K562 (cell line): Measurements from ENCODE around the gene GSK3B. TPM values are rescaled to one million over a fixed set of nuclear protein-coding genes. Genes with fewer than 3 reads are reported as not detected.

Experiments used
- GABPA ChIP-seq: fragments of 200-800 bp; sonication (Bioruptor generic); conservative IDR thresholded peaks from 2 replicates; pipeline ENCODE4 v1.6.1; 2016; ENCODE audit warnings: low read depth, missing genetic modification characterization, missing compliant biosample characterization
- ZNF316 ChIP-seq: fragments of 450-650 bp; IDR thresholded peaks from 2 replicates; pipeline ENCODE4 v1.6.1; 2016
- polyA plus RNA-seq, 8 experiments: library from polyadenylated mRNA; depleted of rRNA in 4 of 8; stranded (reverse) in 5 of 8; unstranded in 3 of 8; fragments of >200 nt; fragmentation: Nextera tagmentation in 2 of 8; fragmentation: Illumina TruSeq in 1 of 8; extraction: Ambion mirVana in 2 of 8; extraction: Trizol in 1 of 8; gene quantifications; 2 replicates each; pipeline versions ENCODE4 v1.2.1 to v1.2.3, GENCODE V29; 2011 to 2014; ENCODE audit warnings: inconsistent platforms in 1 of 8, missing spikeins in 1 of 8
- total RNA-seq, 7 experiments: library from RNA; depleted of rRNA in 6 of 7; stranded (reverse); fragments of >200 nt in 6 of 7; fragmentation: Illumina TruSeq in 2 of 7; extraction: Trizol in 2 of 7; gene quantifications; 2 replicates each; pipeline versions ENCODE4 v1.2.1 to v1.2.3, GENCODE V29; 2011 to 2021; ENCODE audit warnings: low replicate concordance in 1 of 7
- TF ChIP-seq, protein P1 (sequence below), 2 experiments: fragments of 450-650 bp in 1 of 2; sonication (generic) in 1 of 2; formaldehyde crosslinking in 1 of 2; IDR thresholded peaks; 2 replicates each; pipeline versions ENCODE4 v1.7.1 to v1.9.0; 2016 to 2022; ENCODE audit warnings: inconsistent platforms in 1 of 2, mild to moderate bottlenecking in 1 of 2, missing genetic modification reagents in 1 of 2
- TF ChIP-seq, protein P2 (sequence below), 3 experiments: fragments of 200-800 bp in 1 of 3; sonication (Bioruptor generic) in 1 of 3; sonication (generic) in 1 of 3; formaldehyde crosslinking in 1 of 3; IDR thresholded peaks; 2 replicates each; pipeline versions ENCODE4 v1.6.1 to v1.8.0; 2016 to 2022; ENCODE audit warnings: mild to moderate bottlenecking in 2 of 3, missing compliant biosample characterization in 2 of 3, missing genetic modification characterization in 2 of 3, missing genetic modification reagents in 1 of 3

GSK3B gene
- total and polyA plus RNA-seq, 9 of the 15 experiments (the other 6 are each of a cell fraction or from before 2014, with no cell fraction given), result 4.7 to 25.0 (median 18.7) TPM

DNA sequence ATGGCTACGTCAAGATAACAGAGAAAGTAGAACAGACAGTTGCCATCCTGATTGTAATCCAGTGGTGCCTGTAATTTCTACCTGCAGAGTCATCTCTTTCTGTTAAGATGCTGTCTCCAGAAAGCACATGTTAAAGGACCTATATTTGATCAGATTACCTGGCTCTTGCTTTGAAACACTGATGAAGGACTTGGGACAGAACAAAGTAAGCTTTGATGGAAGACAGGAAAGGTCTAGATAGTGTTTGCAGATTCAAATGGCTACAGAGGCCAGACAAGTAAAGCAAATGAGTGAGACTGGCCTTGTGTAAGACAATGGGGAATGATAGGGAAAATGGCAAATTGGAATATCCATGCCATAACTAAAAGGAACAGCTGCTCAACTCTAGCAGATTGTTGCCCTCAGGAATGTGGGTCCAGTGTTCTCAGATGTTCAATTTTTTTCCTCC lies 1.8 kb upstream of the GSK3B start (continued):
- TF ChIP-seq, protein P1, sequence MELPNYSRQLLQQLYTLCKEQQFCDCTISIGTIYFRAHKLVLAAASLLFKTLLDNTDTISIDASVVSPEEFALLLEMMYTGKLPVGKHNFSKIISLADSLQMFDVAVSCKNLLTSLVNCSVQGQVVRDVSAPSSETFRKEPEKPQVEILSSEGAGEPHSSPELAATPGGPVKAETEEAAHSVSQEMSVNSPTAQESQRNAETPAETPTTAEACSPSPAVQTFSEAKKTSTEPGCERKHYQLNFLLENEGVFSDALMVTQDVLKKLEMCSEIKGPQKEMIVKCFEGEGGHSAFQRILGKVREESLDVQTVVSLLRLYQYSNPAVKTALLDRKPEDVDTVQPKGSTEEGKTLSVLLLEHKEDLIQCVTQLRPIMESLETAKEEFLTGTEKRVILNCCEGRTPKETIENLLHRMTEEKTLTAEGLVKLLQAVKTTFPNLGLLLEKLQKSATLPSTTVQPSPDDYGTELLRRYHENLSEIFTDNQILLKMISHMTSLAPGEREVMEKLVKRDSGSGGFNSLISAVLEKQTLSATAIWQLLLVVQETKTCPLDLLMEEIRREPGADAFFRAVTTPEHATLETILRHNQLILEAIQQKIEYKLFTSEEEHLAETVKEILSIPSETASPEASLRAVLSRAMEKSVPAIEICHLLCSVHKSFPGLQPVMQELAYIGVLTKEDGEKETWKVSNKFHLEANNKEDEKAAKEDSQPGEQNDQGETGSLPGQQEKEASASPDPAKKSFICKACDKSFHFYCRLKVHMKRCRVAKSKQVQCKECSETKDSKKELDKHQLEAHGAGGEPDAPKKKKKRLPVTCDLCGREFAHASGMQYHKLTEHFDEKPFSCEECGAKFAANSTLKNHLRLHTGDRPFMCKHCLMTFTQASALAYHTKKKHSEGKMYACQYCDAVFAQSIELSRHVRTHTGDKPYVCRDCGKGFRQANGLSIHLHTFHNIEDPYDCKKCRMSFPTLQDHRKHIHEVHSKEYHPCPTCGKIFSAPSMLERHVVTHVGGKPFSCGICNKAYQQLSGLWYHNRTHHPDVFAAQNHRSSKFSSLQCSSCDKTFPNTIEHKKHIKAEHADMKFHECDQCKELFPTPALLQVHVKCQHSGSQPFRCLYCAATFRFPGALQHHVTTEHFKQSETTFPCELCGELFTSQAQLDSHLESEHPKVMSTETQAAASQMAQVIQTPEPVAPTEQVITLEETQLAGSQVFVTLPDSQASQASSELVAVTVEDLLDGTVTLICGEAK (IDR thresholded peaks at IDR 0.05), result peak; percentile 12
- TF ChIP-seq, protein P1 (CRISPR knock-in tag; IDR thresholded peaks at IDR 0.05), result no peak
- TF ChIP-seq, protein P2, sequence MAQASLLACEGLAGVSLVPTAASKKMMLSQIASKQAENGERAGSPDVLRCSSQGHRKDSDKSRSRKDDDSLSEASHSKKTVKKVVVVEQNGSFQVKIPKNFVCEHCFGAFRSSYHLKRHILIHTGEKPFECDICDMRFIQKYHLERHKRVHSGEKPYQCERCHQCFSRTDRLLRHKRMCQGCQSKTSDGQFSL (CRISPR knock-in tag; IDR thresholded peaks at IDR 0.05), result 0 out of 2 replicates have a peak, but pooled peaks have one; percentile 5
- TF ChIP-seq, protein P2 (tag; IDR thresholded peaks at IDR 0.05), result no peak
- TF ChIP-seq ZNF316, result 0 out of 2 replicates have a peak, but pooled peaks have one; percentile 9
- peak; percentile 75 for TF ChIP-seq GABPA (tag)
